ENCODE measurements around the gene NRDC.

DNA sequence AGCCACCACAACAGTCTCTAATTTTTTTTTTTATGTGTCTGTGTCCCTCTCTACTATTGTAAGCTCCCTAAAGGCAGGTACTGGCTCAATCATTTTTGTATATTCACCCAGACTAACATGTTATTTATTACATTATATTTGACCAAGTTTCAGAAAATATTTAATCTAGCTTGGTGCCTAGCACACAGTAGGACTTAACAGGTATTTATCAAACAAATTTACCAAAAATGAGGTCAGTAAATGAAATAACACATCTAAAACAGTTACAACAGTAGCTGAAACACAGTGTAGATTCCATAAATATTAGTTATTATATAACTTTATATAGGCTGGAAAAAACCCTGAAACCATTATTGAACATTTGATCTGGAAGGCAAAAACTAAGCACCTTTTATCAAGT, 2.7 kb downstream of the NRDC start:
- TF ChIP-seq, protein P1, sequence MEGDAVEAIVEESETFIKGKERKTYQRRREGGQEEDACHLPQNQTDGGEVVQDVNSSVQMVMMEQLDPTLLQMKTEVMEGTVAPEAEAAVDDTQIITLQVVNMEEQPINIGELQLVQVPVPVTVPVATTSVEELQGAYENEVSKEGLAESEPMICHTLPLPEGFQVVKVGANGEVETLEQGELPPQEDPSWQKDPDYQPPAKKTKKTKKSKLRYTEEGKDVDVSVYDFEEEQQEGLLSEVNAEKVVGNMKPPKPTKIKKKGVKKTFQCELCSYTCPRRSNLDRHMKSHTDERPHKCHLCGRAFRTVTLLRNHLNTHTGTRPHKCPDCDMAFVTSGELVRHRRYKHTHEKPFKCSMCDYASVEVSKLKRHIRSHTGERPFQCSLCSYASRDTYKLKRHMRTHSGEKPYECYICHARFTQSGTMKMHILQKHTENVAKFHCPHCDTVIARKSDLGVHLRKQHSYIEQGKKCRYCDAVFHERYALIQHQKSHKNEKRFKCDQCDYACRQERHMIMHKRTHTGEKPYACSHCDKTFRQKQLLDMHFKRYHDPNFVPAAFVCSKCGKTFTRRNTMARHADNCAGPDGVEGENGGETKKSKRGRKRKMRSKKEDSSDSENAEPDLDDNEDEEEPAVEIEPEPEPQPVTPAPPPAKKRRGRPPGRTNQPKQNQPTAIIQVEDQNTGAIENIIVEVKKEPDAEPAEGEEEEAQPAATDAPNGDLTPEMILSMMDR (IDR thresholded peaks at IDR 0.05; ENCODE audit: low read depth, low read length, poor library complexity, severe bottlenecking) = no peak
- no peak for TF ChIP-seq EZH2phosphoT487 (IDR thresholded peaks at IDR 0.05; ENCODE audit: borderline replicate concordance, low read length)

Measured in DOHH2 (cell line).